Common myeloid progenitor, CD34-positive (primary cell): ENCODE measurements around the gene P2RX1.
A peak's percentile ranks its signal among the peaks of the same experiment; 100 is the strongest.

Experiments
- CTCF ChIA-PET: fragments of 350-600 bp; sonication (Branson Sonifier 250); formaldehyde crosslinking; loops from one replicate; lab custom pipeline; 2021; ENCODE audit warnings: antibody characterized with exemption; lab: Charles Lee
- POLR2A ChIA-PET: fragments of 350-600 bp; sonication (Branson Sonifier 250); formaldehyde crosslinking; loops from one replicate; lab custom pipeline; 2021; ENCODE audit warnings: antibody characterized with exemption; lab: Charles Lee
- DNase-seq, 3 donors: peaks; one replicate each; pipeline versions ENCODE4 v3.0.0 to v3.0.0-alpha.2; 2013
- H3K27ac ChIP-seq, 2 experiments: 1 replicate in 1 of 2; 2 replicates in 1 of 2; pipeline ENCODE4 v1.7.0; 2013; ENCODE audit warnings: inconsistent platforms in 2 of 2, low read length in 2 of 2, mild to moderate bottlenecking in 2 of 2, low read depth in 1 of 2, moderate library complexity in 1 of 2; ENCODE audit not compliant: severe bottlenecking in 2 of 2, insufficient read depth in 1 of 2, poor library complexity in 1 of 2
- H3K27me3 ChIP-seq, 5 experiments: replicated peaks in 2 of 5; 1 replicate in 3 of 5; 2 replicates in 2 of 5; pipeline versions ENCODE4 v1.6.1 to v1.7.0; 2013; ENCODE audit warnings: low read length in 4 of 5, mild to moderate bottlenecking in 2 of 5, moderate library complexity in 2 of 5, inconsistent platforms in 1 of 5; ENCODE audit not compliant: insufficient read depth in 5 of 5, control insufficient read depth in 4 of 5
- H3K36me3 ChIP-seq, 4 experiments: 1 replicate in 2 of 4; 2 replicates in 2 of 4; pipeline versions ENCODE4 v1.6.1 to v1.7.0; 2013; ENCODE audit warnings: low read length in 3 of 4, control low read depth in 1 of 4, mild to moderate bottlenecking in 1 of 4; ENCODE audit not compliant: control insufficient read depth in 4 of 4, insufficient read depth in 4 of 4
- H3K4me1 ChIP-seq, 4 experiments: 1 replicate in 3 of 4; 2 replicates in 1 of 4; pipeline versions ENCODE4 v1.6.1 to v1.7.1; 2013; ENCODE audit warnings: low read length in 3 of 4, mild to moderate bottlenecking in 3 of 4, control low read depth in 1 of 4, inconsistent platforms in 1 of 4, moderate library complexity in 1 of 4; ENCODE audit not compliant: control insufficient read depth in 4 of 4, insufficient read depth in 4 of 4; ENCODE audit errors: control extremely low read depth in 1 of 4
- H3K4me3 ChIP-seq, 7 experiments: 1 replicate in 4 of 7; 2 replicates in 3 of 7; pipeline versions ENCODE4 v1.5.1 to v1.7.0; 2013; ENCODE audit warnings: mild to moderate bottlenecking in 7 of 7, low read length in 6 of 7, moderate library complexity in 6 of 7, inconsistent platforms in 2 of 7, low read depth in 2 of 7, control low read depth in 1 of 7; ENCODE audit not compliant: insufficient read depth in 4 of 7, control insufficient read depth in 1 of 7; ENCODE audit errors: extremely low read depth in 1 of 7
- H3K9me3 ChIP-seq, 5 experiments: 1 replicate in 4 of 5; 2 replicates in 1 of 5; pipeline versions ENCODE4 v1.6.1 to v1.7.1; 2013; ENCODE audit warnings: low read length in 4 of 5, mild to moderate bottlenecking in 2 of 5, inconsistent platforms in 1 of 5, low read depth in 1 of 5, moderate library complexity in 1 of 5; ENCODE audit not compliant: control insufficient read depth in 4 of 5, insufficient read depth in 2 of 5; ENCODE audit errors: control extremely low read depth in 1 of 5
- WGBS: methylation state at CpG from one replicate; pipeline ENCODE4 v1.1.5; 2013; ENCODE audit not compliant: insufficient coverage; 5-methylcytosine and 5-hydroxymethylcytosine counted together

The P2RX1 gene

DNA sequence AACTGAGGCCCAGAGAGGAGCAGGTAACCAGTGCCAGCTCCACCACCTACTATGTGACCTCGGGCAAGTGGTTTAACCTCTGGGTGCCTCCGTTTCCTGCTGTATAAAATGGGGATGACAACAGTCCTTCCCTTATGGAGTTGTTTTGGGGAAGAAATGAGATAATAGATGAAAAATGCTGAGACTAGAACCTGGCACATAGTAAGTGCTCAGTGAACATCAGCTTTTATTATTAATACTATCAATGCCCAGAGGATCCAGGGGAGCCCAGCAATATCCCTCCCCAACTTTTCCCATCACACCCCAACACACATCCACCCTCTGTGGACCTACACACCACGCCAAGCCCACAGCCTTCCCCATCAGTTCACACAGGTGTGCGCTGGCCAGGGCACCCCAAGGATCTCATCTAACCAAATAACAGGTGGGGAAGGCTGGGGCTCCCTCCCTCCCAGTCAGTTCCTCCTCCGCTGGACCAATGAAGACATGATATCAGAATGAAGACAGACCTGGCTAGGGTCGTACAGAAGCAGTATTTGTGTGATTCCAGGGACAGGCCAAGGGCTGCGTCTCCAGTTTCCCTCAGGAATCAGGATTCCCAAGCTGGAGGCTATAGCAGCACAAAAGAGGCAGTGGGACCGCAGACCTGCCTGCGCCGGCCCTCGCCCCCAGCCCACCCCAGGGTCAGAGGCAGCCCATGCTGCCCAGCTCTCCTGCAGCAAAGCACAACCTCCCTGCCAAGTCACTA is 46.1 kb upstream of the P2RX1 start:
- DNase-seq, result no peak

DNA sequence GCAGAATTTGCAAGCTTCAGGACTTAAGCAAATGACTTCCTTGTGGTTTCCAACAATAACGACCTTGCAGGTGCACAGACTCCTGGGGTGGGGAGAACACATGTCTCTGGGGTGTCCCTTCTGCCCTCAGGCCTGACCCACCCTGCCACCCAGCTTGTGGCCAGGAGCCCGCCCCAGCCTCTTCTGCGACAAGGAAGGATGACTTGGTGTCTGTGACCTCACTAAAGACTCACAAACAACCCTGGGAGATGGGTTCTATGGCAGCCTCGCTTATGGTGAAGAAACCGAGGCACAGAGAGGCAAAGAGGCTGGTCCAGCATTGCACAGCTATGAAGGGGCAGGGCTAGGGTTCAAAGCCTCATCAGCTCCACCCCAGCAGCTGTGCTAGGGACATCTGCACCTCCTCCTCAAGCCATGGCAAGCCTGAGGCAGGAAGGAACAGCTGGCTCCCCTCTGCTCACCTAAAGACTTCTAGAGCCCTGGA is 45.3 kb upstream of the P2RX1 start:
- H3K9me3 ChIP-seq, result no peaks in the 10 kb centered on the region
- 10% methylated on average over 5 of the region's 5 CpGs for WGBS
- CTCF ChIA-PET, result interaction anchor here (0.6 to 2.2 kb wide), 8 partner anchors 8 to 48 kb away, joined by 3 to 8 read pairs (median 7); partner anchors contain the start of gene P2RX1
- H3K4me3 ChIP-seq, result peak overlapping the region in 6 of 7 experiments; percentile 47 to 95 (median 83)
- no peaks in the 10 kb centered on the region for H3K27me3 ChIP-seq
- peaks cover 8 to 73% (median 69%) of the 10 kb centered on the region in 4 experiments for H3K4me1 ChIP-seq
- H3K36me3 ChIP-seq, result peaks cover 1 to 47% (median 12%) of the 10 kb centered on the region in 4 experiments
- POLR2A ChIA-PET, result interaction anchor here (1.1 to 3.3 kb wide), 3 partner anchors 13 to 47 kb away, joined by 4 to 21 read pairs (median 4); no protein-coding TSS in a partner anchor
- DNase-seq, result peak; percentile 25 to 85 (median 73)
- peak overlapping the region; percentile 18 to 74 for H3K27ac ChIP-seq

More for the DNA sequence above, 46.1 kb upstream of the P2RX1 start:
- H3K36me3 ChIP-seq, result peaks cover 0 to 39% (median 7%) of the 10 kb centered on the region in 4 experiments
- peaks cover 8 to 75% (median 68%) of the 10 kb centered on the region in 4 experiments for H3K4me1 ChIP-seq
- peak overlapping the region in 6 of 7 experiments; percentile 73 to 95 (median 85) for H3K4me3 ChIP-seq
- H3K27ac ChIP-seq, result peak overlapping the region; percentile 18 to 74
- no peaks in the 10 kb centered on the region for H3K9me3 ChIP-seq
- H3K27me3 ChIP-seq, result no peaks in the 10 kb centered on the region
- CTCF ChIA-PET, result interaction anchor here (0.6 to 2.0 kb wide), 7 partner anchors 9 to 46 kb away, joined by 3 to 9 read pairs (median 6); partner anchors contain the start of gene P2RX1
- POLR2A ChIA-PET, result interaction anchor here (1.2 to 3.3 kb wide), 6 partner anchors 10 to 49 kb away, joined by 3 to 21 read pairs (median 6); partner anchors contain the start of gene P2RX1
- WGBS, result 32% methylated on average over 7 of the region's 11 CpGs

DNA sequence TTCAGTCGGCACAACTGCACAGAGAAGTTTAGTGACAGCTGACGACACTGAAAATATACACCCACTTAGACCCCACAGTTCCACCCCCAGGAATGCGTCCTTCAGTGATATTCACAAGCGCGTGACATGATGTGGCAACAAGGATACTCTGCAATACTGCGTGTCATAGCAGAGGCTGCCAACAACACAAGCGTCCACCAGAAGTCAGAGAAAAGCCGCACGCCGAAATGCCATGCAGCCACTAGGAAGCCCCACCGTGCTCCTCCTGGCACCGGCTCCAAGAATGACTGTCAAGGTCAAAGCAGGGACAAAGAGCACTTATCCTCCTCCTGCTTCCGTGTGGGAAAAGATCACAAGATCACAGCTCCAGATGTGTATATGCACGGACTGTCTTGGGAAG is 44.5 kb upstream of the P2RX1 start:
- ChIA-PET CTCF (interaction anchor here (1.4 to 2.2 kb wide), 4 partner anchors 12 to 47 kb away, joined by 7 to 8 read pairs (median 7); no protein-coding TSS in a partner anchor), POLR2A (interaction anchor here (1.1 kb wide), 2 partner anchors 46 kb away, joined by 4 read pairs; no protein-coding TSS in a partner anchor)
- peak overlapping the region in 3 of 7 experiments; percentile 89 to 95 (median 92) for H3K4me3 ChIP-seq
- H3K27me3 ChIP-seq, result no peaks in the 10 kb centered on the region
- WGBS, result 81% methylated on average over 12 of the region's 14 CpGs
- peaks cover 3 to 54% (median 15%) of the 10 kb centered on the region in 4 experiments for H3K36me3 ChIP-seq
- peaks cover 8 to 74% (median 68%) of the 10 kb centered on the region in 4 experiments for H3K4me1 ChIP-seq
- peak overlapping the region in 1 of 2 experiments; percentile 22 for H3K27ac ChIP-seq
- peak in 1 of 3 donors; percentile 38 for DNase-seq
- H3K9me3 ChIP-seq, result no peaks in the 10 kb centered on the region

DNA sequence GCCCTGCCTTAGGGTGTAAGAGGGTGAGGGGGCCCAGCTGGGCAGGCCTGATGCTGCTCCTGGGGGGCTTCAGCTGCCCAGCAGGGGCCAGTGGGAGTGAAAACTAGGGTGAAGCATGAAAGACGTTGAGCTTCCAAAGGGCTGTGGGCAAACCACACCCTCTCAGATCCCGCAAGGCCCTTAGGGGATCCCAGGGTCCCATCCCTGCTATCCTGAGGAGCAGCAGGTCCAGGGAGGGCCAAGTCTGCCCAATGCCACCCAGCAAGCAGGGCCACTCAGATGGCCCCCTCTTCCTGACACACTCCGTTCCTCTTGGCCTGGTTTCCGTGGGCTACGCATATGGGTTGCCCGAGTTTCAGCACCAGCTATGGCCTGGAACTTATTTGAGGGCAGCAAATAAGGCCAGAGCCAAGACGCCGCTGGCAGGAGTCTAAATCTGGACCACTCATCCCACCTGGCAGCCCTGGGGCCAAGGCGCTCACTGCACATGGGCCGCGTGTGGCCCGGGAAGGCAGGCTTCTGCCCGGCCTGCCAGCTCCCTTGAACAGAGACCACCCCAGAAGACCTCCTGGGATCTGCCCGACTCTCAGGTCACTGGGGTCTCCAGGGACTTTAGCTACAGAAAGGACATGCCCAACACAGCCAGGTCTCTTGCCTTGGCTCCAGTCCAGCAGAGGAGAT is 43.8 kb upstream of the P2RX1 start:
- ChIA-PET CTCF (interaction anchor here (0.8 to 2.2 kb wide), 6 partner anchors 11 to 46 kb away, joined by 3 to 7 read pairs (median 3); partner anchors contain the start of gene P2RX1), POLR2A (no interaction called here)
- H3K4me3 ChIP-seq, result peak overlapping the region in 3 of 7 experiments; percentile 19 to 50 (median 22)
- WGBS, result 82% methylated on average over 14 of the region's 14 CpGs
- DNase-seq, result no peak
- H3K27me3 ChIP-seq, result no peaks in the 10 kb centered on the region
- H3K4me1 ChIP-seq, result peaks cover 8 to 74% (median 65%) of the 10 kb centered on the region in 4 experiments
- peaks cover 3 to 58% (median 17%) of the 10 kb centered on the region in 4 experiments for H3K36me3 ChIP-seq
- H3K27ac ChIP-seq, result peak overlapping the region; percentile 25 to 61
- H3K9me3 ChIP-seq, result no peaks in the 10 kb centered on the region

DNA sequence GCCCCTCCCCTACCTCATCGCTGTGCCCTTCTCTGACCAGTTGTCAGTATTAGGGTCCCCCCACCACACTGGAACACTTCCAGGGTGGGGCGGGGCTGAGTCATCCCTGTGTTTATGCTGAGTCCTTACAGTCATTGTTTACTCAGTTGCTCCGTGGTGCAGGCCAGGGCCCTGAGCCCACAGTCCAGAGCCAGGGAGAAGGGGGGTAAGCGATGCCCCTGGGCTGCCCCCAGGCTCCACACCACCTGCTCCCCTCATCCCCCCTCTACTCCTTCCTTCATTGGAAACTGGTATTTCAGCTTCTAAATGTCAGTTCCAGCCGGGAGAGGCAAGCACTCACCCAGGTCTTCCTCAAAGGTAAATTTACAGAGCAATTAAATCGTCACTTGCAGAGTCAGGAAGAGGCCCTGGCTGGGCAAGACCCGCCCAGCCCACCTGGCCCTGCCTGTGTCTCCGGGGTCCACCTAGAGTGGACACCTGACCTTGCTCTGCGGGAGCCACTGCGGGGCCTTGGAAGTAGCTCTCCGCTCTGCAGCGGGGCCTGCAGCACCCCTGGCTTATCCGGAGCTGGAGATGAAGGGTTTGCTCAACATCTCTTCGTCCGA is 43.1 kb upstream of the P2RX1 start:
- POLR2A ChIA-PET, result no interaction called here
- Histone ChIP-seq H3K27me3 (no peaks in the 10 kb centered on the region), H3K27ac (peak overlapping the region; percentile 25 to 61), H3K36me3 (peaks cover 3 to 58% (median 21%) of the 10 kb centered on the region in 4 experiments), H3K4me1 (peaks cover 8 to 69% (median 60%) of the 10 kb centered on the region in 4 experiments), H3K9me3 (no peaks in the 10 kb centered on the region), H3K4me3 (peak overlapping the region in 3 of 7 experiments; percentile 19 to 50 (median 22))
- 65% methylated on average over 9 of the region's 15 CpGs for WGBS
- CTCF ChIA-PET, result interaction anchor here (0.8 to 1.2 kb wide), 5 partner anchors 15 to 47 kb away, joined by 3 to 4 read pairs (median 3); partner anchors contain the start of gene P2RX1
- DNase-seq, result peak in 1 of 3 donors; percentile 26
